Adrenal gland (tissue), 12 donors: ENCODE measurements around the gene ATG9A. TPM values are rescaled to one million over a fixed set of nuclear protein-coding genes. Genes with fewer than 3 reads are reported as not detected.
A peak's percentile ranks its signal among the peaks of the same experiment; 100 is the strongest.

Experiments used
- DNase-seq, 7 donors: peaks; one replicate each; pipeline ENCODE4 v3.0.0-alpha.2; 2019 to 2020
- H3K27ac ChIP-seq, 5 donors: fragments of 200-600 bp; sonication (generic) in 4 of 5; 1 replicate in 3 of 5; 2 replicates in 2 of 5; pipeline versions ENCODE4 v1.5.1 to v1.8.0; 2016 to 2020; ENCODE audit warnings: mild to moderate bottlenecking in 1 of 5
- H3K27me3 ChIP-seq: fragments of 200-600 bp; 2 replicates; pipeline ENCODE4 v1.8.0; 2021
- H3K36me3 ChIP-seq, 2 donors: fragments of 200-600 bp; replicated peaks in 1 of 2; 1 replicate in 1 of 2; 2 replicates in 1 of 2; pipeline versions ENCODE4 v1.5.1 to v1.8.0; 2018 to 2022
- H3K4me1 ChIP-seq, 2 donors: fragments of 200-600 bp; replicated peaks in 1 of 2; 1 replicate in 1 of 2; 2 replicates in 1 of 2; pipeline versions ENCODE4 v1.5.1 to v1.8.0; 2018 to 2021
- H3K4me3 ChIP-seq, 4 donors: fragments of 200-600 bp; sonication (generic) in 3 of 4; one replicate each; pipeline ENCODE4 v1.5.1; 2016 to 2018
- H3K9me3 ChIP-seq, 3 donors: fragments of 200-600 bp; sonication (generic) in 1 of 3; replicated peaks in 1 of 3; 1 replicate in 2 of 3; 2 replicates in 1 of 3; pipeline versions ENCODE4 v1.5.1 to v1.8.0; 2016 to 2021
- POLR2A ChIP-seq, 2 donors: fragments of 450-650 bp; IDR thresholded peaks; one replicate each; pipeline ENCODE4 v1.6.1; 2017; ENCODE audit warnings: antibody characterized with exemption in 2 of 2, mild to moderate bottlenecking in 2 of 2, moderate library complexity in 1 of 2
- whole genome bisulfite sequencing, 4 donors: extraction: QIAGEN DNeasy Blood & Tissue Kit in 2 of 4; methylation state at CpG; one replicate each; pipeline versions ENCODE4 v1.1.5 to v1.1.7; 2013 to 2017; 5-methylcytosine and 5-hydroxymethylcytosine counted together
- intact Hi-C, 2 donors: fragments of 100-400 bp; cut with DNase I; formaldehyde crosslinking; loops; one replicate each; pipeline versions ENCODE4 v1.14.1 to v1.15.0; 2022 to 2023
- polyA plus RNA-seq, 3 donors: library from polyadenylated mRNA; stranded (reverse); fragments of 200-250 nt in 2 of 3; fragments of 350-450 nt in 1 of 3; fragmentation: Illumina TruSeq in 1 of 3; extraction: RNeasy Lipid Tissue Mini Kit (QIAGEN cat#74804) in 1 of 3; gene quantifications; one replicate each; pipeline ENCODE4 v1.2.3, GENCODE V29; 2013 to 2014
- total RNA-seq, 9 donors: library from RNA; depleted of rRNA in 4 of 9; stranded (reverse); fragments of >200 nt in 4 of 9; fragments of 120-200 nt in 1 of 9; fragmentation: NEBNext Ultra II Directional in 1 of 9; extraction: Animal tissue kit (Norgen Biotek cat#: 25700) in 1 of 9; gene quantifications; one replicate each; pipeline versions ENCODE4 v1.1.0 to v1.2.4, GENCODE V29; 2013 to 2023
- TF ChIP-seq, protein P1 (sequence below), 6 experiments: fragments of 450-650 bp in 4 of 6; fragments of 200-600 bp in 2 of 6; sonication (generic) in 1 of 6; IDR thresholded peaks; 1 replicate in 5 of 6; 2 replicates in 1 of 6; pipeline versions ENCODE4 v1.5.1 to v1.8.0; 2016 to 2021; ENCODE audit warnings: antibody characterized with exemption in 6 of 6, mild to moderate bottlenecking in 2 of 6, moderate library complexity in 1 of 6
- donor health status: healthy with polysubstance abuse.
- donor health status: Bipolar disorder and iron deficiency.
- donor health status: DM: yes; HTN: yes; CAD: no.
- donor health status: DM: no; HTN: no; CAD: no.
- donor health status: DM: no; HTN: no; CAD: no.
- donor health status: DM: yes; HTN: yes; CAD: no.

ATG9A gene
- total and polyA plus RNA-seq, 12 donors, result 13.0 to 73.1 (median 51.3) TPM

- WGBS, 4 donors, result 40 to 60% (median 50%) methylated on average over 6 of the region's 6 CpGs
- Histone ChIP-seq H3K36me3 (no peaks in the 10 kb centered on the region), H3K27ac (peak overlapping the region in 4 of 5 donors; percentile 41 to 90 (median 80)), H3K27me3 (no peaks in the 10 kb centered on the region), H3K4me1 (peaks cover 7 to 25% of the 10 kb centered on the region in 2 donors), H3K9me3 (no peaks in the 10 kb centered on the region), H3K4me3 (no peak overlapping the region)
- intact Hi-C loops, result no loop called here
- TF ChIP-seq, protein P1, sequence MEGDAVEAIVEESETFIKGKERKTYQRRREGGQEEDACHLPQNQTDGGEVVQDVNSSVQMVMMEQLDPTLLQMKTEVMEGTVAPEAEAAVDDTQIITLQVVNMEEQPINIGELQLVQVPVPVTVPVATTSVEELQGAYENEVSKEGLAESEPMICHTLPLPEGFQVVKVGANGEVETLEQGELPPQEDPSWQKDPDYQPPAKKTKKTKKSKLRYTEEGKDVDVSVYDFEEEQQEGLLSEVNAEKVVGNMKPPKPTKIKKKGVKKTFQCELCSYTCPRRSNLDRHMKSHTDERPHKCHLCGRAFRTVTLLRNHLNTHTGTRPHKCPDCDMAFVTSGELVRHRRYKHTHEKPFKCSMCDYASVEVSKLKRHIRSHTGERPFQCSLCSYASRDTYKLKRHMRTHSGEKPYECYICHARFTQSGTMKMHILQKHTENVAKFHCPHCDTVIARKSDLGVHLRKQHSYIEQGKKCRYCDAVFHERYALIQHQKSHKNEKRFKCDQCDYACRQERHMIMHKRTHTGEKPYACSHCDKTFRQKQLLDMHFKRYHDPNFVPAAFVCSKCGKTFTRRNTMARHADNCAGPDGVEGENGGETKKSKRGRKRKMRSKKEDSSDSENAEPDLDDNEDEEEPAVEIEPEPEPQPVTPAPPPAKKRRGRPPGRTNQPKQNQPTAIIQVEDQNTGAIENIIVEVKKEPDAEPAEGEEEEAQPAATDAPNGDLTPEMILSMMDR (IDR thresholded peaks at IDR 0.05), result no peak
- peak in 1 of 2 donors; percentile 47 for TF ChIP-seq POLR2A (IDR thresholded peaks at IDR 0.05)
- DNase-seq, result peak in 6 of 7 donors; percentile 49 to 80 (median 72)
Observed at GRCh38 chr2:219274361-219274921, 45.0 kb upstream of the ATG9A start.

- intact Hi-C loops, result no loop called here
- peak in 6 of 7 donors; percentile 29 to 66 (median 51) for DNase-seq
- H3K4me1 ChIP-seq, result peaks cover 7 to 25% of the 10 kb centered on the region in 2 donors
Observed at GRCh38 chr2:219273937-219274336, 44.5 kb upstream of the ATG9A start.

DNA sequence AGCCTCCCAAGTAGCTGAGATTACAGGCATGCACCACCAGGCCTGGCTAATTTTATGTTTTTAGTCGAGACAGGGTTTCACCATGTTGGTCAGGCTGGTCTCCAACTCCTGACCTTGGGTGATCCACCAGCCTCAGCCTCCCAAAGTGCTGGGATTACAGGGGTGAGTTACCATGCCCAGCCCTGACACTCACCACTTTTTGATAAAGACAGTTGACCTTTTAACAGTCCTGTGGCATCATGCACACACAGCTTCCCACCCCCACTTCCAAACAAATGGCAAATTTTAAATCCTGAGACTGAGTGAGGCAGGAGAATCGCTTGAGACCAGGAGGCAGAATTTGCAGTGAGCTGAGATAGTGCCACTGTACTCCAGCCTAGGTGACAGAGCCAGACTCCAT is 43.6 kb upstream of the ATG9A start:
- Histone ChIP-seq H3K27ac (peak overlapping the region in 3 of 5 donors; percentile 74 to 90 (median 87)), H3K4me3 (no peak overlapping the region), H3K36me3 (no peaks in the 10 kb centered on the region), H3K27me3 (no peaks in the 10 kb centered on the region), H3K4me1 (peaks cover 0 to 16% of the 10 kb centered on the region in 2 donors), H3K9me3 (no peaks in the 10 kb centered on the region)
- DNase-seq, result peak; percentile 59 to 87 (median 81)
- intact Hi-C loops, result no loop called here
- 34 to 67% (median 42%) methylated on average over 1 to 2 of the region's 2 CpGs for WGBS, 4 donors
- no peak for TF ChIP-seq POLR2A (IDR thresholded peaks at IDR 0.05)
- TF ChIP-seq, protein P1 (IDR thresholded peaks at IDR 0.05), result peak in 1 of 6 experiments; percentile 17

More at GRCh38 chr2:219273937-219274336, 44.5 kb upstream of the ATG9A start:
- peak overlapping the region in 4 of 5 donors; percentile 41 to 90 (median 80) for H3K27ac ChIP-seq
- H3K36me3 ChIP-seq, result no peaks in the 10 kb centered on the region
- no peak for TF ChIP-seq POLR2A (IDR thresholded peaks at IDR 0.05)
- TF ChIP-seq, protein P1 (IDR thresholded peaks at IDR 0.05), result no peak
- H3K27me3 ChIP-seq, result no peaks in the 10 kb centered on the region
- 46 to 78% (median 52%) methylated on average over 3 of the region's 3 CpGs for WGBS, 4 donors
- no peak overlapping the region for H3K4me3 ChIP-seq
- H3K9me3 ChIP-seq, result no peaks in the 10 kb centered on the region

- no peak for TF ChIP-seq POLR2A (IDR thresholded peaks at IDR 0.05)
- TF ChIP-seq, protein P1 (IDR thresholded peaks at IDR 0.05), result no peak
- H3K4me3 ChIP-seq, result no peak overlapping the region
- intact Hi-C loops, result no loop called here
- 88 to 92% (median 89%) methylated on average over 4 of the region's 4 CpGs for WGBS, 4 donors
- no peaks in the 10 kb centered on the region for H3K9me3 ChIP-seq
- peaks cover 0 to 14% of the 10 kb centered on the region in 2 donors for H3K4me1 ChIP-seq
- no peaks in the 10 kb centered on the region for H3K27me3 ChIP-seq
- no peak for DNase-seq
- peak overlapping the region in 1 of 5 donors; percentile 90 for H3K27ac ChIP-seq
- H3K36me3 ChIP-seq, result no peaks in the 10 kb centered on the region
Observed at GRCh38 chr2:219272356-219272755, 42.9 kb upstream of the ATG9A start.
